Endothelial cell of umbilical vein (primary cell): ENCODE measurements around the gene IQSEC3.

Source experiments
- CTCF ChIP-seq, 2 donors: IDR thresholded peaks; 1 replicate in 1 of 2; 2 replicates in 1 of 2; pipeline ENCODE4 v1.5.1; 2011; ENCODE audit warnings: low read length in 2 of 2, mild to moderate bottlenecking in 2 of 2, moderate library complexity in 2 of 2, control low read depth in 1 of 2, inconsistent platforms in 1 of 2, low read depth in 1 of 2; ENCODE audit not compliant: insufficient read depth in 1 of 2; ENCODE audit errors: extremely low read depth in 1 of 2
- GATA2 ChIP-seq: IDR thresholded peaks from 2 replicates; pipeline ENCODE4 v1.7.0; 2011; ENCODE audit warnings: low read depth, mild to moderate bottlenecking, moderate library complexity, mixed read lengths, low read length; ENCODE audit not compliant: insufficient read length, insufficient read depth
- JUN ChIP-seq: IDR thresholded peaks from 2 replicates; pipeline ENCODE4 v1.6.1; 2011; ENCODE audit warnings: borderline replicate concordance, low read depth; ENCODE audit not compliant: insufficient read length, insufficient read depth

DNA sequence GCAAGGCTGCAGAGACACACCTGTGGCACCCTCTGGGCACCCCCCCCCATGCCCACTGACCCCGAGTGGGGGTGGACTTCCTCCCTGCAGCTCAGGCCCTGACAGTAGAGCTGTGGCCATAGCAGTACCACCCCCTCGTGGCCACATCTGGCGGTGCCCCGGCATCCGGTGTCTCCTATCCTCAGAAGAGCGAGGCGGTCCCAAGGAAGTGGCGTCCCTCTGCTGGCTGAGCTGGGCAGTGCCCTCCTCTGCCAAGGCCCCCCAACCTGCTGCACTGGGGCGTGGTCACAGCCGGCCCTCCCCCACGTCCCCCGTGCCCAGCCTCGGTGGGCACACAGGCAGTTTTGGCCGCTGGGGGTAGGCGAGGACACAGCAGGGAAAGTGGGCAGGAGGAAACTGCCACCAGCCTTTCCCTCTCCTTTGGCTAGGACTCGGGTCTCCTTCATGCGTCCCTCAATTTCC, 153.4 kb downstream of the IQSEC3 start:
- TF ChIP-seq GATA2 (no peak), CTCF (IDR thresholded peaks at IDR 0.05; ENCODE audit: extremely low read depth in 1 of 2, insufficient read depth in 1 of 2, low read depth in 1 of 2, low read length in 2 of 2) (peak; percentile 50 to 63), JUN (no peak)
